Liver (tissue), 9 donors: ENCODE measurements around the gene SH2D4B. TPM values are rescaled to one million over a fixed set of nuclear protein-coding genes. Genes with fewer than 3 reads are reported as not detected.

ENCODE experiments used
- DNase-seq: peaks from one replicate; pipeline ENCODE4 v3.0.0-alpha.2; 2017; ENCODE audit warnings: low spot score
- H3K27ac ChIP-seq, 2 donors: one replicate each; pipeline ENCODE4 v1.7.0; 2013; ENCODE audit warnings: inconsistent platforms in 2 of 2, low read length in 2 of 2, control low read depth in 1 of 2, low read depth in 1 of 2, mild to moderate bottlenecking in 1 of 2
- H3K27me3 ChIP-seq, 4 donors: one replicate each; pipeline versions ENCODE4 v1.6.1 to v1.7.0; 2013; ENCODE audit warnings: low read length in 3 of 4, inconsistent platforms in 1 of 4, mild to moderate bottlenecking in 1 of 4, moderate library complexity in 1 of 4; ENCODE audit not compliant: control insufficient read depth in 4 of 4, insufficient read depth in 4 of 4
- H3K36me3 ChIP-seq, 4 donors: one replicate each; pipeline versions ENCODE4 v1.6.1 to v1.7.0; 2013; ENCODE audit warnings: low read length in 3 of 4, mild to moderate bottlenecking in 3 of 4, low read depth in 1 of 4, moderate library complexity in 1 of 4; ENCODE audit not compliant: control insufficient read depth in 4 of 4, insufficient read depth in 3 of 4
- H3K4me1 ChIP-seq, 4 donors: one replicate each; pipeline versions ENCODE4 v1.6.1 to v1.7.0; 2013; ENCODE audit warnings: low read length in 3 of 4, mild to moderate bottlenecking in 3 of 4, moderate library complexity in 1 of 4; ENCODE audit not compliant: control insufficient read depth in 4 of 4, insufficient read depth in 4 of 4
- H3K4me3 ChIP-seq, 3 donors: one replicate each; pipeline versions ENCODE4 v1.6.1 to v1.7.0; 2013; ENCODE audit warnings: low read length in 3 of 3, control low read depth in 1 of 3, low read depth in 1 of 3, mild to moderate bottlenecking in 1 of 3
- H3K9ac ChIP-seq, 2 donors: one replicate each; pipeline ENCODE4 v1.7.0; 2013; ENCODE audit warnings: low read length in 2 of 2, mild to moderate bottlenecking in 2 of 2, moderate library complexity in 2 of 2, control low read depth in 1 of 2, low read depth in 1 of 2
- H3K9me3 ChIP-seq, 4 donors: one replicate each; pipeline versions ENCODE4 v1.6.1 to v1.7.0; 2013; ENCODE audit warnings: low read length in 3 of 4; ENCODE audit not compliant: control insufficient read depth in 4 of 4
- ATF3 ChIP-seq: IDR thresholded peaks from 2 replicates; pipeline ENCODE4 v1.6.1; 2016; ENCODE audit warnings: antibody characterized with exemption
- CTCF ChIP-seq: fragments of 150-350 bp; IDR thresholded peaks from 2 replicates; pipeline ENCODE4 v1.5.1; 2017; ENCODE audit warnings: improper control_type of control experiment, low read depth, low read length; ENCODE audit not compliant: missing input control
- EGR1 ChIP-seq, 2 donors: IDR thresholded peaks; 2 replicates each; pipeline ENCODE4 v1.6.1; 2016 to 2018; ENCODE audit warnings: antibody characterized with exemption in 2 of 2, low read depth in 2 of 2
- FOXA1 ChIP-seq: IDR thresholded peaks from 2 replicates; pipeline ENCODE4 v1.6.1; 2016; ENCODE audit warnings: antibody characterized with exemption
- FOXA2 ChIP-seq: IDR thresholded peaks from 2 replicates; pipeline ENCODE4 v1.6.1; 2016; ENCODE audit warnings: antibody characterized with exemption
- GABPA ChIP-seq, 2 donors: IDR thresholded peaks in 1 of 2; conservative IDR thresholded peaks in 1 of 2; 2 replicates each; pipeline ENCODE4 v1.6.1; 2016; ENCODE audit warnings: antibody characterized with exemption in 2 of 2, mild to moderate bottlenecking in 1 of 2, moderate library complexity in 1 of 2
- HNF4A ChIP-seq, 2 donors: conservative IDR thresholded peaks; 2 replicates each; pipeline ENCODE4 v1.6.1; 2016; ENCODE audit warnings: antibody characterized with exemption in 2 of 2, mild to moderate bottlenecking in 2 of 2
- HNF4G ChIP-seq: IDR thresholded peaks from 2 replicates; pipeline ENCODE4 v1.6.1; 2016; ENCODE audit warnings: antibody characterized with exemption
- JUND ChIP-seq, 2 donors: IDR thresholded peaks; 2 replicates each; pipeline ENCODE4 v1.6.1; 2016; ENCODE audit warnings: antibody characterized with exemption in 2 of 2
- MAX ChIP-seq: IDR thresholded peaks from 2 replicates; pipeline ENCODE4 v1.6.1; 2016; ENCODE audit warnings: antibody characterized with exemption
- NR2F2 ChIP-seq: IDR thresholded peaks from 2 replicates; pipeline ENCODE4 v1.6.1; 2016; ENCODE audit warnings: antibody characterized with exemption
- RAD21 ChIP-seq, 2 donors: IDR thresholded peaks; 2 replicates each; pipeline ENCODE4 v1.6.1; 2016; ENCODE audit warnings: antibody characterized with exemption in 2 of 2, mild to moderate bottlenecking in 2 of 2
- REST ChIP-seq: IDR thresholded peaks from 2 replicates; pipeline ENCODE4 v1.6.1; 2016; ENCODE audit warnings: antibody characterized with exemption, mild to moderate bottlenecking
- RXRA ChIP-seq, 2 donors: IDR thresholded peaks; 2 replicates each; pipeline ENCODE4 v1.6.1; 2017 to 2018; ENCODE audit warnings: antibody characterized with exemption in 2 of 2, mild to moderate bottlenecking in 1 of 2
- SP1 ChIP-seq: IDR thresholded peaks from 2 replicates; pipeline ENCODE4 v1.6.1; 2018; ENCODE audit warnings: antibody characterized with exemption, mild to moderate bottlenecking
- YY1 ChIP-seq: IDR thresholded peaks from 2 replicates; pipeline ENCODE4 v1.6.1; 2016; ENCODE audit warnings: antibody characterized with exemption, mild to moderate bottlenecking
- ZBTB33 ChIP-seq: IDR thresholded peaks from 2 replicates; pipeline ENCODE4 v1.6.1; 2016; ENCODE audit warnings: antibody characterized with exemption
- WGBS: extraction: QIAGEN DNeasy Blood & Tissue Kit; methylation state at CpG from one replicate; pipeline ENCODE4 v1.1.7; 2013; 5-methylcytosine and 5-hydroxymethylcytosine counted together
- polyA plus RNA-seq, 2 donors: library from polyadenylated mRNA; stranded (reverse) in 1 of 2; unstranded in 1 of 2; fragments of 200-250 nt in 1 of 2; fragments of >200 nt in 1 of 2; fragmentation: Nextera tagmentation in 1 of 2; extraction: Ambion mirVana in 1 of 2; gene quantifications; one replicate each; pipeline versions ENCODE4 v1.2.1 to v1.2.3, GENCODE V29; 2013 to 2015
- total RNA-seq, 2 donors: library from RNA; depleted of rRNA; stranded (reverse); fragments of >200 nt; gene quantifications; one replicate each; pipeline ENCODE4 v1.2.3, GENCODE V29; 2014
- donor health status: healthy.
- donor health status: healthy.
- donor health status: healthy.
- donor health status: healthy.
- donor health status: healthy.

SH2D4B gene
- total and polyA plus RNA-seq, 4 donors, result 0.19 TPM; not detected in 3

- Histone ChIP-seq H3K4me3 (no peak overlapping the region), H3K4me1 (no peaks in the 10 kb centered on the region), H3K27ac (no peak overlapping the region), H3K9ac (no peak overlapping the region), H3K27me3 (peaks cover 0 to 3% (median 1%) of the 10 kb centered on the region in 4 donors), H3K9me3 (no peaks in the 10 kb centered on the region), H3K36me3 (no peaks in the 10 kb centered on the region)
- TF ChIP-seq HNF4G, result no peak
- no peak for TF ChIP-seq NR2F2
- TF ChIP-seq EGR1 (IDR thresholded peaks at IDR 0.05; ENCODE audit: low read depth in 2 of 2), result no peak
- no peak for TF ChIP-seq JUND (IDR thresholded peaks at IDR 0.05)
- TF ChIP-seq SP1, result no peak
- no peak for TF ChIP-seq GABPA (IDR thresholded peaks at IDR 0.05 in 1 of 2, conservative IDR thresholded peaks at IDR 0.05 in 1 of 2)
- TF ChIP-seq HNF4A (conservative IDR thresholded peaks at IDR 0.05), result no peak
- no peak for TF ChIP-seq REST
- no peak for TF ChIP-seq ZBTB33
- no peak for TF ChIP-seq FOXA1
- TF ChIP-seq YY1, result no peak
- TF ChIP-seq RXRA (IDR thresholded peaks at IDR 0.05), result no peak
- no peak for TF ChIP-seq ATF3
- TF ChIP-seq RAD21 (IDR thresholded peaks at IDR 0.05), result no peak
- no peak for TF ChIP-seq FOXA2
- TF ChIP-seq CTCF, result no peak
- no peak for TF ChIP-seq MAX
- 76% methylated on average over 2 of the region's 2 CpGs for WGBS
- DNase-seq, result no peak
Measured at GRCh38 chr10:80567292-80567691, 29.6 kb downstream of the SH2D4B start.
